Peyer's patch (tissue), 4 donors: ENCODE measurements around the gene PPIB. TPM values are rescaled to one million over a fixed set of nuclear protein-coding genes. Genes with fewer than 3 reads are reported as not detected.

Experiments used
- DNase-seq, 3 donors: peaks; one replicate each; pipeline ENCODE4 v3.0.0-alpha.2; 2017 to 2019
- H3K27ac ChIP-seq, 4 donors: fragments of 200-600 bp; sonication (generic); one replicate each; pipeline ENCODE4 v1.5.1; 2016 to 2019
- H3K27me3 ChIP-seq, 2 donors: fragments of 200-600 bp; sonication (generic); one replicate each; pipeline ENCODE4 v1.5.1; 2019
- H3K36me3 ChIP-seq, 3 donors: fragments of 200-600 bp; sonication (generic); one replicate each; pipeline ENCODE4 v1.5.1; 2016 to 2019
- H3K4me1 ChIP-seq, 4 donors: fragments of 200-600 bp; sonication (generic); one replicate each; pipeline ENCODE4 v1.5.1; 2016 to 2019
- H3K4me3 ChIP-seq, 4 donors: fragments of 200-600 bp; sonication (generic); 1 replicate in 3 of 4; 2 replicates in 1 of 4; pipeline ENCODE4 v1.5.1; 2016 to 2019; ENCODE audit warnings: mild to moderate bottlenecking in 1 of 4
- H3K9me3 ChIP-seq, 4 donors: fragments of 200-600 bp; sonication (generic); one replicate each; pipeline ENCODE4 v1.5.1; 2016 to 2019; ENCODE audit warnings: mild to moderate bottlenecking in 1 of 4
- CTCF ChIP-seq, 6 experiments: fragments of 450-650 bp in 4 of 6; fragments of 200-600 bp in 2 of 6; sonication (generic) in 1 of 6; IDR thresholded peaks; one replicate each; pipeline ENCODE4 v1.5.1; 2017 to 2019; ENCODE audit warnings: antibody characterized with exemption in 6 of 6, mild to moderate bottlenecking in 3 of 6, moderate library complexity in 1 of 6
- POLR2A ChIP-seq, 2 donors: fragments of 450-650 bp; IDR thresholded peaks; one replicate each; pipeline ENCODE4 v1.5.1; 2017; ENCODE audit warnings: antibody characterized with exemption in 2 of 2, mild to moderate bottlenecking in 2 of 2, moderate library complexity in 2 of 2
- total RNA-seq, 4 donors: library from RNA; depleted of rRNA; stranded (reverse); fragments of >200 nt; gene quantifications; one replicate each; pipeline ENCODE4 v1.1.0, GENCODE V29; 2016

Gene PPIB
- total RNA-seq, 4 donors from 2014 or later: 120 to 244 (median 200) TPM

- no peak for DNase-seq
- no peak overlapping the region for H3K27ac ChIP-seq
- no peaks in the 10 kb centered on the region for H3K4me1 ChIP-seq
- TF ChIP-seq CTCF (IDR thresholded peaks at IDR 0.05) (no peak), POLR2A (IDR thresholded peaks at IDR 0.05) (no peak)
- no peaks in the 10 kb centered on the region for H3K9me3 ChIP-seq
- peaks cover 0 to 99% (median 0%) of the 10 kb centered on the region in 3 donors for H3K36me3 ChIP-seq
- no peaks in the 10 kb centered on the region for H3K27me3 ChIP-seq
- H3K4me3 ChIP-seq: no peak overlapping the region
Measured at GRCh38 chr15:64133623-64134344, 29.0 kb downstream of the PPIB start.

- Histone ChIP-seq H3K36me3 (peaks cover 0 to 99% (median 0%) of the 10 kb centered on the region in 3 donors), H3K27me3 (no peaks in the 10 kb centered on the region), H3K9me3 (no peaks in the 10 kb centered on the region), H3K4me3 (no peak overlapping the region), H3K27ac (no peak overlapping the region), H3K4me1 (no peaks in the 10 kb centered on the region)
- TF ChIP-seq POLR2A (IDR thresholded peaks at IDR 0.05) (no peak), CTCF (IDR thresholded peaks at IDR 0.05) (no peak)
- DNase-seq: no peak
Measured at GRCh38 chr15:64132217-64132616, 30.6 kb downstream of the PPIB start.

DNA sequence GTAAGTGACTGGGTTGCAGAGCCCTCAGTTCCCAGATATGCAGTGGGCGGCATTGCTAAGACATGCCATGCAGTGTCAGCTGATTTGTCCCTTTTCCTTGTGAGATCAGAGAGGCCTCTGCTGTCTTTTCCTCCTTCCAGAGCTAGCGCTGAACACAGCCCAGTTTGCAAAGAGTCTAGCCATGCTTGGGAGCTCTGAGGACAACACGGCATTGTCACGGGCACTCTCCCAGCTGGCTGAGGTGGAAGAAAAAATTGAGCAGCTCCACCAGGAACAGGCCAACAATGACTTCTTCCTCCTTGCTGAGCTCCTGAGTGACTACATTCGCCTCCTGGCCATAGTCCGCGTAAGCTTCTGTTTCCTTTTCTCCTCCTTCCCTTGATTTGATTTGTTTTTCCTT, 31.3 kb downstream of the PPIB start:
- DNase-seq: no peak
- Histone ChIP-seq H3K4me3 (no peak overlapping the region), H3K27ac (no peak overlapping the region), H3K4me1 (no peaks in the 10 kb centered on the region), H3K9me3 (no peaks in the 10 kb centered on the region), H3K27me3 (no peaks in the 10 kb centered on the region), H3K36me3 (peaks cover 0 to 99% (median 0%) of the 10 kb centered on the region in 3 donors)
- no peak for TF ChIP-seq POLR2A (IDR thresholded peaks at IDR 0.05)

DNA sequence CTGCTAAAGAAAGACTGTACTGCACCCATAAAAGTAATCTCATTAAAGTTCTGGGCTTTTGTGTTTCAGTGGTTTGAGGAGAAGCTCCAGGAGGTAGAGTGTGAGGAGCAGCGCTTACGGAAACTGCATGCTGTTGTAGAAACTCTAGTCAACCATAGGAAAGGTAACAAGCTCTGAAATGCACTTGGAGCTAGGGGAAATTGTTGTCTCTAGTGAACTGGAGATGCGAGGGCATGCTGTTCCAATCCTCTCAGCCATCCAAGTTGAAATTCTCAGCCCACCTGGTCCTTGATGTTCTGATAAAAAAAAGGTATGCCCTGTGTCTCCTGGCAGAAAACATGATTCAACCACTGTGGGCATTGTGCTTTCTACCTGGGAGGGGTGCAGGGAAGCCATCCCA, 32.7 kb downstream of the PPIB start:
- Histone ChIP-seq H3K36me3 (peaks cover 0 to 98% (median 0%) of the 10 kb centered on the region in 3 donors), H3K27ac (no peak overlapping the region), H3K9me3 (no peaks in the 10 kb centered on the region), H3K4me3 (no peak overlapping the region), H3K27me3 (no peaks in the 10 kb centered on the region), H3K4me1 (no peaks in the 10 kb centered on the region)
- TF ChIP-seq CTCF (IDR thresholded peaks at IDR 0.05) (no peak), POLR2A (IDR thresholded peaks at IDR 0.05) (no peak)
- DNase-seq: no peak

- Histone ChIP-seq H3K9me3 (no peaks in the 10 kb centered on the region), H3K27me3 (no peaks in the 10 kb centered on the region), H3K4me1 (no peaks in the 10 kb centered on the region), H3K36me3 (peaks cover 0 to 99% (median 0%) of the 10 kb centered on the region in 3 donors), H3K27ac (no peak overlapping the region), H3K4me3 (no peak overlapping the region)
- TF ChIP-seq POLR2A (IDR thresholded peaks at IDR 0.05): no peak
- DNase-seq: no peak
Measured at GRCh38 chr15:64127521-64128270, 35.1 kb downstream of the PPIB start.

- DNase-seq: no peak
- no peaks in the 10 kb centered on the region for H3K9me3 ChIP-seq
- H3K4me1 ChIP-seq: no peaks in the 10 kb centered on the region
- TF ChIP-seq POLR2A (IDR thresholded peaks at IDR 0.05) (no peak), CTCF (IDR thresholded peaks at IDR 0.05) (no peak)
- H3K27me3 ChIP-seq: no peaks in the 10 kb centered on the region
- H3K36me3 ChIP-seq: peaks cover 0 to 97% (median 0%) of the 10 kb centered on the region in 3 donors
- H3K27ac ChIP-seq: no peak overlapping the region
- H3K4me3 ChIP-seq: no peak overlapping the region
Measured at GRCh38 chr15:64125978-64126377, 36.8 kb downstream of the PPIB start.
